ENCODE data around the gene TEX53.

DNA sequence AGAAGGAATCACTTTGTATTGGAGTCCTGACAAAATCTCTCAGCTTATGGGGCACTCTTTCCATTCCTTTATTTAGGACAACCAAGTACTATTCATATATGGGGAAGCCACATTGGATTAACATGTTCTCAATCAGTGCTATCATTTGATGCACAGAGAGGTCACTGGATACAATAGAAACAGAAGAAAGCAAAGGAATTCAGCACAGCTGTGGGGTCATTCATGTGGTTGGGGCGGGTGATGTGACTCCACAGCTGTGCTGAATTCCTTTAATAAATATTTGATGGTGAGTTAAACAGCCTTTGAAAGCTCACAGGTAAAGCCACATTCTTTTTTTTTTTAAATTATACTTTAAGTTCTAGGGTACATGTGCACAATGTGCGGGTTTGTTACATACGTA is 25.2 kb upstream of the TEX53 start:
- no peak for TF ChIP-seq SUZ12 (IDR thresholded peaks at IDR 0.05; ENCODE audit: extremely low read depth, insufficient read depth, insufficient read length)
- no peak for TF ChIP-seq YY1 (IDR thresholded peaks at IDR 0.05; ENCODE audit: insufficient read depth, insufficient read length)
- no peak for TF ChIP-seq ZNF274 (IDR thresholded peaks at IDR 0.05; ENCODE audit: low read depth, low read length)

Data from NT2/D1 (cell line).